Measurements from ENCODE around the gene TNS3.

DNA sequence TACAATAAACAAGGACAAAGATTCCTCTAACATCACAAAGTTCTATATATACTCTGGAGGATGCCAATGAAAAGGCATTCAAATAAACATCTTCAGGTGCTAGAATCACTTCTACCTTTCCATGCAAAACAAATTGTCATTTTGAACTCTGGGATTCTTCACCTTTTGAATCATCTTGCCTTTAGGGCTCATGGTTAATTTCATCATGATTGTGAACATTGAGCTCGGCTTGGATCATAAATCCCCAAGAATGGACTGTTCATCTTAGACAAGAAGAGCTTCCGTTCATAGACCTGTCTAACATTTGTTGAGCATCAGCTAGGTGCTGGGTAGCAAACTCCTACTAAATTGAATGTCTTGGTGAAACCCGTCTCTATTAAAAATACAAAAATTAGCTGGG lies 212.2 kb downstream of the TNS3 start:
- TF ChIP-seq, protein P1, sequence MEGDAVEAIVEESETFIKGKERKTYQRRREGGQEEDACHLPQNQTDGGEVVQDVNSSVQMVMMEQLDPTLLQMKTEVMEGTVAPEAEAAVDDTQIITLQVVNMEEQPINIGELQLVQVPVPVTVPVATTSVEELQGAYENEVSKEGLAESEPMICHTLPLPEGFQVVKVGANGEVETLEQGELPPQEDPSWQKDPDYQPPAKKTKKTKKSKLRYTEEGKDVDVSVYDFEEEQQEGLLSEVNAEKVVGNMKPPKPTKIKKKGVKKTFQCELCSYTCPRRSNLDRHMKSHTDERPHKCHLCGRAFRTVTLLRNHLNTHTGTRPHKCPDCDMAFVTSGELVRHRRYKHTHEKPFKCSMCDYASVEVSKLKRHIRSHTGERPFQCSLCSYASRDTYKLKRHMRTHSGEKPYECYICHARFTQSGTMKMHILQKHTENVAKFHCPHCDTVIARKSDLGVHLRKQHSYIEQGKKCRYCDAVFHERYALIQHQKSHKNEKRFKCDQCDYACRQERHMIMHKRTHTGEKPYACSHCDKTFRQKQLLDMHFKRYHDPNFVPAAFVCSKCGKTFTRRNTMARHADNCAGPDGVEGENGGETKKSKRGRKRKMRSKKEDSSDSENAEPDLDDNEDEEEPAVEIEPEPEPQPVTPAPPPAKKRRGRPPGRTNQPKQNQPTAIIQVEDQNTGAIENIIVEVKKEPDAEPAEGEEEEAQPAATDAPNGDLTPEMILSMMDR (CRISPR knock-in tag; IDR thresholded peaks at IDR 0.05) = no peak
- TF ChIP-seq ZFX (CRISPR knock-in tag; IDR thresholded peaks at IDR 0.05; ENCODE audit: low read depth) (no peak), ATF3 (CRISPR knock-in tag; IDR thresholded peaks at IDR 0.05) (no peak), EP300 (IDR thresholded peaks at IDR 0.05; ENCODE audit: low read depth in 2 of 2, low read length in 2 of 2) (no peak), EP300 (CRISPR knock-in tag; IDR thresholded peaks at IDR 0.05; ENCODE audit: borderline replicate concordance) (no peak), KAT8 (CRISPR knock-in tag; IDR thresholded peaks at IDR 0.05) (no peak), ESRRA (CRISPR knock-in tag; IDR thresholded peaks at IDR 0.05; ENCODE audit: low read depth) (no peak), JUNB (CRISPR knock-in tag; IDR thresholded peaks at IDR 0.05; ENCODE audit: borderline replicate concordance) (no peak)

Data from HepG2 (cell line).